T47D (cell line): ENCODE measurements around the gene C1QTNF3.

ENCODE experiments used
- DNase-seq, 2 experiments: peaks; one replicate each; pipeline versions ENCODE4 v3.0.0 to v3.0.0-alpha.2; 2011 to 2012; ENCODE audit warnings: low read depth in 1 of 2, low spot score in 1 of 2
- JUND ChIP-seq: IDR thresholded peaks from 2 replicates; pipeline ENCODE4 v1.6.1; 2012; ENCODE audit warnings: low read depth
- in situ Hi-C: cut with HindIII; loops from 2 replicates; pipeline ENCODE4 v1.10.0; 2016; ENCODE audit warnings: low sequenced_read_pairs, low pct_unique_long_range_greater_than_20kb

The C1QTNF3 gene

GRCh38 chr5:33968211-33969005 is 74.6 kb downstream of the C1QTNF3 start:
- no peak for TF ChIP-seq JUND
- in situ Hi-C loops: no loop called here
- DNase-seq: peak; percentile 11 to 54
